ENCODE data around the gene XPO6. TPM values are rescaled to one million over a fixed set of nuclear protein-coding genes. Genes with fewer than 3 reads are reported as not detected.

The XPO6 gene
- total RNA-seq, 1 donor from 2014 or later: 155 TPM

GRCh38 chr16:28146536-28146935 lies 65.2 kb downstream of the XPO6 start:
- H3K4me1 Mint-ChIP-seq (ENCODE audit: unreplicated experiment): peaks cover 6% of the 10 kb centered on the region
- no peak for DNase-seq (ENCODE audit: low spot score)
- no peaks in the 10 kb centered on the region for H3K9me3 Mint-ChIP-seq (ENCODE audit: unreplicated experiment)
- no peak for TF ChIP-seq CTCF (IDR thresholded peaks at IDR 0.05; ENCODE audit: unreplicated experiment)
- H3K27me3 Mint-ChIP-seq (ENCODE audit: unreplicated experiment): peaks cover 2% of the 10 kb centered on the region
- no peak overlapping the region for H3K27ac Mint-ChIP-seq (ENCODE audit: unreplicated experiment)
- peaks cover 39% of the 10 kb centered on the region for H3K36me3 Mint-ChIP-seq (ENCODE audit: low read depth, unreplicated experiment)
- H3K4me3 Mint-ChIP-seq (ENCODE audit: unreplicated experiment): no peak overlapping the region

- Mint-ChIP-seq H3K4me3 (ENCODE audit: unreplicated experiment) (no peak overlapping the region), H3K27ac (ENCODE audit: unreplicated experiment) (no peak overlapping the region), H3K36me3 (ENCODE audit: low read depth, unreplicated experiment) (peaks cover 31% of the 10 kb centered on the region), H3K9me3 (ENCODE audit: unreplicated experiment) (no peaks in the 10 kb centered on the region), H3K27me3 (ENCODE audit: unreplicated experiment) (peaks cover 5% of the 10 kb centered on the region), H3K4me1 (ENCODE audit: unreplicated experiment) (peaks cover 6% of the 10 kb centered on the region)
- TF ChIP-seq CTCF (IDR thresholded peaks at IDR 0.05; ENCODE audit: unreplicated experiment): no peak
- no peak for DNase-seq (ENCODE audit: low spot score)
Measured at GRCh38 chr16:28145796-28146195, 66.0 kb downstream of the XPO6 start.

- no peak overlapping the region for H3K4me3 Mint-ChIP-seq (ENCODE audit: unreplicated experiment)
- no peaks in the 10 kb centered on the region for H3K9me3 Mint-ChIP-seq (ENCODE audit: unreplicated experiment)
- peaks cover 11% of the 10 kb centered on the region for H3K4me1 Mint-ChIP-seq (ENCODE audit: unreplicated experiment)
- no peak for TF ChIP-seq CTCF (IDR thresholded peaks at IDR 0.05; ENCODE audit: unreplicated experiment)
- peaks cover 3% of the 10 kb centered on the region for H3K27me3 Mint-ChIP-seq (ENCODE audit: unreplicated experiment)
- H3K27ac Mint-ChIP-seq (ENCODE audit: unreplicated experiment): peak overlapping the region; percentile 9
- H3K36me3 Mint-ChIP-seq (ENCODE audit: low read depth, unreplicated experiment): peaks cover 20% of the 10 kb centered on the region
- no peak for DNase-seq (ENCODE audit: low spot score)
Measured at GRCh38 chr16:28140788-28141618, 70.8 kb downstream of the XPO6 start.

GRCh38 chr16:28139530-28139929 lies 72.2 kb downstream of the XPO6 start:
- H3K4me3 Mint-ChIP-seq (ENCODE audit: unreplicated experiment): no peak overlapping the region
- H3K9me3 Mint-ChIP-seq (ENCODE audit: unreplicated experiment): no peaks in the 10 kb centered on the region

More at GRCh38 chr16:28139530-28139929, 72.2 kb downstream of the XPO6 start:
- no peak overlapping the region for H3K27ac Mint-ChIP-seq (ENCODE audit: unreplicated experiment)
- H3K36me3 Mint-ChIP-seq (ENCODE audit: low read depth, unreplicated experiment): peaks cover 20% of the 10 kb centered on the region
- TF ChIP-seq CTCF (IDR thresholded peaks at IDR 0.05; ENCODE audit: unreplicated experiment): peak; percentile 59
- DNase-seq (ENCODE audit: low spot score): no peak
- H3K4me1 Mint-ChIP-seq (ENCODE audit: unreplicated experiment): peaks cover 11% of the 10 kb centered on the region
- H3K27me3 Mint-ChIP-seq (ENCODE audit: unreplicated experiment): peaks cover 3% of the 10 kb centered on the region
